BJ (cell line): ENCODE measurements around the gene DDAH1. TPM values are rescaled to one million over a fixed set of nuclear protein-coding genes. Genes with fewer than 3 reads are reported as not detected.
A peak's percentile ranks its signal among the peaks of the same experiment; 100 is the strongest.

Experiments
- CTCF ChIA-PET: fragments of 350-600 bp; formaldehyde crosslinking; extraction: SDS; loops from one replicate; lab custom pipeline; 2021; ENCODE audit warnings: antibody characterized with exemption, inconsistent platforms; lab: Yijun Ruan, JAX
- POLR2A ChIA-PET: fragments of 300-600 bp; sonication (Branson Sonifier 250); formaldehyde crosslinking; extraction: SDS; loops from one replicate; lab custom pipeline; 2021; ENCODE audit warnings: antibody characterized with exemption; lab: Charles Lee
- DNase-seq: peaks from one replicate; pipeline ENCODE4 v3.0.0-alpha.2; 2011; ENCODE audit warnings: low read depth
- H3K27me3 ChIP-seq: 2 replicates; pipeline ENCODE4 v1.6.0; 2011; ENCODE audit warnings: low read length; ENCODE audit not compliant: control insufficient read depth, insufficient read depth
- H3K36me3 ChIP-seq: 2 replicates; pipeline ENCODE4 v1.5.1; 2011; ENCODE audit warnings: low read length; ENCODE audit not compliant: control insufficient read depth, insufficient read depth
- H3K4me3 ChIP-seq: 2 replicates; pipeline ENCODE4 v1.5.1; 2011; ENCODE audit warnings: low read depth, mild to moderate bottlenecking, control low read depth, low read length
- CTCF ChIP-seq: IDR thresholded peaks from 2 replicates; pipeline ENCODE4 v1.5.1; 2011; ENCODE audit warnings: low read depth, mild to moderate bottlenecking, control low read depth, inconsistent platforms, low read length, moderate library complexity; ENCODE audit not compliant: insufficient read depth
- polyA plus RNA-seq: library from polyadenylated mRNA; depleted of rRNA; stranded (reverse); fragments of >200 nt; gene quantifications from 2 replicates; pipeline ENCODE4 v1.2.3, GENCODE V29; 2011

The DDAH1 gene
- polyA plus RNA-seq, 1 experiment: 244 TPM

DNA sequence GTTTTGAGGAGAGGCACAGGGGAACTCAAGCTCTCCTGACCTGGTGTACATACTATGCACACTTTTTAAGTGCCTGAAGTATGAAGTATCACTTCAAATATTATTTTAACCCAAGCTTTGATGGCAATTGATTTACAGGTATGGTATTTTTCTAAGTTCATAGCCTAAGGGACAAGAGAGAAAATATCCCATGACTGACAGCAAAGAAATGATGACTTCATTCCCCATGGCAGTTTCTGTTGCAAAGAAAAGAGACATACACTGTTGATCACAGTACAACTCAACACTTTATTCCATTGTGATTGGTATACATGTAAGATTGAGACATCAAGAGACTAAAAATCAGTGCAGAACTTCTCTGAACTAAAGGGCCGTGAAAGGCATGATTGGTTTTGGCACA lies 146.7 kb downstream of the DDAH1 start:
- ChIA-PET CTCF (interaction anchor here (1.0 kb wide), 1 partner anchor 11 kb away, joined by 3 read pairs; no protein-coding TSS in a partner anchor), POLR2A (no interaction called here)
- no peak for TF ChIP-seq CTCF
- no peak for DNase-seq
- Histone ChIP-seq H3K36me3 (no peaks in the 10 kb centered on the region), H3K4me3 (no peak overlapping the region), H3K27me3 (no peaks in the 10 kb centered on the region)

DNA sequence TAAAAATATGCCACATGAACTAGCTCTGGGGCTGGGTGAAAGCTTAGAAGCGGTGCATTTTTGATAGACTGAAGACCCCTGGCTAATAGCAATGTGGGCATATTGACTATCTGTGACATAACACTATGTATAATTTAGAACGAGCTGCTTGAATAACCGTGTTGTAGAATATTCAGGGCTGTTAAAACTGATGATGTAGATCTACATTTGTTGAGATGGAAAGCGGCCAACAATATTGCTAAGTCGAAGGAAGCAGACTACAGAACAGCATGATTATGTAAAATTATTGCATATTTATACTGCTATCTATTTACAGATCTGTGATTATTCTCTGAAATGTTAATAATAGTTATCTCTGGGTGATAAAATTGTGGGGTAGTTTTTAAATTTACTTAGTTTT lies 147.4 kb downstream of the DDAH1 start:
- no peak overlapping the region for H3K4me3 ChIP-seq
- H3K36me3 ChIP-seq: no peaks in the 10 kb centered on the region
- H3K27me3 ChIP-seq: no peaks in the 10 kb centered on the region
- DNase-seq: no peak
- POLR2A ChIA-PET: no interaction called here
- CTCF ChIA-PET: no interaction called here
- TF ChIP-seq CTCF: no peak

DNA sequence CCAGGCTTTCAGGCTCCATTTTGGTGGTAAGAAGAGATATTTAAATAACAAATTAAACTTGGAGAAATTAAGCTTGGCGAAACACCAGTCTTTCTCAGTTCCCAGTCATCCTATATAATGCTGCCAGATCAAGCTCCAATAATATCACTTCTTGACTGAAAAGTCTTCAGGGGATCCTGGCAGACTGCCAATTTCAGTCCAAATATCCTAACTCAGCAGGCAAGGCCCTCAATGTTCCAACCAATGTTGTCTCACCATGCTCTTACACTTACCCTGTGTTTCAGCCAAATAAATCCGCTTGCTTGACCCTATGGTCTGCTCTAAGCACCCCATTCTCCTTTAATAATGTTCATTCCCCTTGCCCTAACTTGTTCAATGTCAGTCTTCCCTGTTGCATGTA lies 148.6 kb downstream of the DDAH1 start:
- no peak for DNase-seq
- no peak for TF ChIP-seq CTCF
- CTCF ChIA-PET: interaction anchor here (0.6 to 1.7 kb wide), 4 partner anchors 10 to 268 kb away, joined by 3 read pairs; no protein-coding TSS in a partner anchor
- no peaks in the 10 kb centered on the region for H3K27me3 ChIP-seq
- H3K36me3 ChIP-seq: no peaks in the 10 kb centered on the region
- H3K4me3 ChIP-seq: no peak overlapping the region
- POLR2A ChIA-PET: no interaction called here

DNA sequence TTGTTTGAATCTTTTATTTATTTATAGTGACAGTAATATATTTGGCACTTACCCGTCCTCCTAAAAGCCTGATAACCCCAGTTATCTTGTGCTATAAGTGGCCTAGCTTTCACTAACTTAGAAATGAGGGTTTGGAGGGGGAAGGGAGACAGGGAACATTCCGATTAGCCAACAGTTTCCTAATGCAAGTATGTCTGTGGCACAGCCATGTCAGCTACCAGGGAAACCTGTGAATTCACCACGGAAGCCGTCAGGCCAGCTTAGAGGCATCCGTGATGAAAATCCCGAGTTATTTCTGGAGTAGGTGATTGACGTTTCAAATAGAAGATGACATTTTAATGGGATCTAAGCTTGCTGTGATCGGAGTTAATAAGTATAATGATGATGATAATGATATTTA lies 149.2 kb downstream of the DDAH1 start:
- Histone ChIP-seq H3K27me3 (no peaks in the 10 kb centered on the region), H3K36me3 (no peaks in the 10 kb centered on the region), H3K4me3 (no peak overlapping the region)
- DNase-seq: no peak
- ChIA-PET POLR2A (no interaction called here), CTCF (interaction anchor here (0.6 to 1.7 kb wide), 4 partner anchors 11 to 268 kb away, joined by 3 read pairs; no protein-coding TSS in a partner anchor)
- no peak for TF ChIP-seq CTCF

GRCh38 chr1:85314726-85315125 lies 150.2 kb downstream of the DDAH1 start:
- Histone ChIP-seq H3K4me3 (no peak overlapping the region), H3K27me3 (no peaks in the 10 kb centered on the region), H3K36me3 (no peaks in the 10 kb centered on the region)
- POLR2A ChIA-PET: interaction anchor here (0.6 to 1.3 kb wide), 5 partner anchors 16 to 269 kb away, joined by 3 to 8 read pairs (median 7); partner anchors contain the start of gene CCN1
- 0 out of 2 replicates have a peak, but pooled peaks have one; percentile 24 for TF ChIP-seq CTCF
- DNase-seq: peak; percentile 71
- CTCF ChIA-PET: no interaction called here
